ENCODE measurements around the gene TM2D3. TPM values are rescaled to one million over a fixed set of nuclear protein-coding genes. Genes with fewer than 3 reads are reported as not detected.

TM2D3 gene
- total RNA-seq, 1 donor from 2014 or later: 105 TPM

DNA sequence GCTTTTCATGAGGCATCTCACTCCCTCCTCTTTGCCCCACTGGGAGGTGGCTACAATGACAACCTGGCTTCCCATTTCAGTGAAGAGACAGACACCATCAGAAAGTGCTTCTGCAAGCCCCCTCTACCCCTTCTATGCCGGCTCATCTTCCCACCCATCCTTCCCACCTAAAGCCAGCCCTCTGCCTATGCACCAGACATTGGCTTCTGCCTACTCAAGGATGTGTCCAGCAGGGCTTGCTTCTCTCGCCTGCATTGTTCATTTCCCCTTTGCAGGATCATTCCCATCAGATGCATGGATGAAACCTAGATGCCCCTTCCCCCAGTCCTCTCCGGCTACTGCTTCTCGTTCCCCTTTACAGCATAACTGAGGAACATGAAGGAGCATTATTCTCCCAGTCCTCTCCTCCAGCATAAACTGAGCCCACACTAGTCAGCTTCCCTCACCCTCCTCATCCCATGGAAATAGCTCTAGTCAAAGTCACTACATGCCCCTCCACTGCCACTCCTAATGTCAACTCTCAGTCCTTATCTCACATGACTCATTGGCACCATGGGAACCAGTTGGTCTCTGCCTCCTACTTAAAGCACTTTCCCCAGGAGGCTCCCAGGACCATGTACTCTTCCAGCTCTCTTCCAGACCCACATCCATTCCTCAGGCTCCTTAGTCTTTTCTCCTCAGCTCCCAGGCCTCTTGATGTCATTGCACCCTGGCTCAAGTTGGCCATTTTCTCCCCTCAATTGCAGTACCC lies 47.9 kb downstream of the TM2D3 start:
- no peak for DNase-seq (ENCODE audit: low spot score in 2 of 2)
- TF ChIP-seq, protein P1, sequence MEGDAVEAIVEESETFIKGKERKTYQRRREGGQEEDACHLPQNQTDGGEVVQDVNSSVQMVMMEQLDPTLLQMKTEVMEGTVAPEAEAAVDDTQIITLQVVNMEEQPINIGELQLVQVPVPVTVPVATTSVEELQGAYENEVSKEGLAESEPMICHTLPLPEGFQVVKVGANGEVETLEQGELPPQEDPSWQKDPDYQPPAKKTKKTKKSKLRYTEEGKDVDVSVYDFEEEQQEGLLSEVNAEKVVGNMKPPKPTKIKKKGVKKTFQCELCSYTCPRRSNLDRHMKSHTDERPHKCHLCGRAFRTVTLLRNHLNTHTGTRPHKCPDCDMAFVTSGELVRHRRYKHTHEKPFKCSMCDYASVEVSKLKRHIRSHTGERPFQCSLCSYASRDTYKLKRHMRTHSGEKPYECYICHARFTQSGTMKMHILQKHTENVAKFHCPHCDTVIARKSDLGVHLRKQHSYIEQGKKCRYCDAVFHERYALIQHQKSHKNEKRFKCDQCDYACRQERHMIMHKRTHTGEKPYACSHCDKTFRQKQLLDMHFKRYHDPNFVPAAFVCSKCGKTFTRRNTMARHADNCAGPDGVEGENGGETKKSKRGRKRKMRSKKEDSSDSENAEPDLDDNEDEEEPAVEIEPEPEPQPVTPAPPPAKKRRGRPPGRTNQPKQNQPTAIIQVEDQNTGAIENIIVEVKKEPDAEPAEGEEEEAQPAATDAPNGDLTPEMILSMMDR (IDR thresholded peaks at IDR 0.05): no peak
- H3K27me3 ChIP-seq: no peaks in the 10 kb centered on the region
- H3K27ac ChIP-seq: no peak overlapping the region
- H3K4me3 ChIP-seq: no peak overlapping the region
- H3K4me1 ChIP-seq: no peaks in the 10 kb centered on the region
- H3K36me3 ChIP-seq: no peaks in the 10 kb centered on the region
- intact Hi-C loops (cut with DNase I): no loop called here
- H3K9me3 ChIP-seq: no peaks in the 10 kb centered on the region

DNA sequence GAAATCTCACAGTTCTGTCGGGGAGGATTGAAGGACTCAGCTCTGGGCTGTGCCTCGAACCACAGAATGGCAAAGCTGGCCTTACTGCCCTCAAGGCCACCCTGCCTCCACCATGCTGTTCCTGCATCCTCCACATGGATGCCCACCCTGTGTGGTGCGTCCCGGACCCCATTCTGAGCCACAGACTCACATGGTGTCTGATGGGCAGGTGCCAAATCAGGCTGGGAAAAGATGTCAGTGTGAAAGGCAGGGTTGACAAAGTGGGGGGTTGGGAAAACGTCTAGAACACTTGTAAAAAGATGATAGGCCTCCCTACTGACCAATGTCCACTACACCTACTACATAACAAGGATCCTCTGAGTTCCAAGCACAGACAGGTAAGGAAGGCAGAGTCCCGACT lies 49.4 kb downstream of the TM2D3 start:
- Histone ChIP-seq H3K4me1 (no peaks in the 10 kb centered on the region), H3K36me3 (no peaks in the 10 kb centered on the region), H3K27ac (no peak overlapping the region), H3K27me3 (no peaks in the 10 kb centered on the region), H3K9me3 (no peaks in the 10 kb centered on the region), H3K4me3 (no peak overlapping the region)
- no peak for DNase-seq (ENCODE audit: low spot score in 2 of 2)
- intact Hi-C loops (cut with DNase I): no loop called here
- TF ChIP-seq, protein P1 (IDR thresholded peaks at IDR 0.05): no peak

DNA sequence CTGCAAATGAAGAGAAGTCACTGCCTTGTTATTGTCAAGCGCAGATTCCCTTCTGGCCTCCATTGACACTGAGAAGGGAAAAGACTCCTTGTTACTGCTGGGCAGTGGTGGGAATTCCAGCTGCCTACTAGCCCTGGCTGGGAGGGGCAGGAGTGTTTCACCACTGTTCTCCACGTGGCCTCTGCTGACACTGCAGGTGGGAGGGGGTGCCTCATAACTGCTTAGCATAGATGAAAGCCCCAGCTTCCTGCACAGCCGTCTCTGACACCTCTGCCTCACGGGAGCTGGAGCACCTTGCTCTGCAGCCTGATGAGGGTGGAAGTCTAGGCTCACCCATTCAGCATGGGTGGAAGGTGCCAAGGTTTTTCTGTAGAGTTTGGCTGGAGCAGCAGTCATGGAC lies 52.1 kb downstream of the TM2D3 start:
- intact Hi-C loops (cut with DNase I): no loop called here

DNA sequence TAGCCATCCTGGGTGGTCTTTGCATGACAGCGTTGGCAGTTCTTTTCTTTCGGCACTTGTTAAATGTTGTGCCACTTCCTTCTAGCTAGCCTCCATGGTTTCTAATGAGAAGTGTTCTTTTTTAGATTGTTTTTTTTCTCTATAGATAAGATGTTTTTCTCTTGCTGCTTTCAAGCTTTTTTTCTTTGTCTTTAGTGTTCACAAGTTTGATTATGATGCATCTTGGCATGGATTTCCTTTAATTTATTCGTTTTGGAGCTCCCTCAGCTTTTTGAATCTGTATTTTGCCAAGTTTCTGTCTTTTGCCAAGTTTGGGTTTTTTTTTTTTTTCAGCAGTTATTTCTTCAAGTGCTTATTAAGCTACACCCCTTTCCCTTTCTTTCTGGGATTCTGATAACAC lies 53.1 kb downstream of the TM2D3 start:
- intact Hi-C loops (cut with DNase I): no loop called here
- H3K4me1 ChIP-seq: no peaks in the 10 kb centered on the region

More for the DNA sequence above, 52.1 kb downstream of the TM2D3 start:
- Histone ChIP-seq H3K36me3 (no peaks in the 10 kb centered on the region), H3K4me1 (no peaks in the 10 kb centered on the region), H3K27ac (no peak overlapping the region), H3K27me3 (no peaks in the 10 kb centered on the region), H3K9me3 (no peaks in the 10 kb centered on the region), H3K4me3 (no peak overlapping the region)
- TF ChIP-seq, protein P1 (IDR thresholded peaks at IDR 0.05): no peak
- DNase-seq (ENCODE audit: low spot score in 2 of 2): no peak

DNA sequence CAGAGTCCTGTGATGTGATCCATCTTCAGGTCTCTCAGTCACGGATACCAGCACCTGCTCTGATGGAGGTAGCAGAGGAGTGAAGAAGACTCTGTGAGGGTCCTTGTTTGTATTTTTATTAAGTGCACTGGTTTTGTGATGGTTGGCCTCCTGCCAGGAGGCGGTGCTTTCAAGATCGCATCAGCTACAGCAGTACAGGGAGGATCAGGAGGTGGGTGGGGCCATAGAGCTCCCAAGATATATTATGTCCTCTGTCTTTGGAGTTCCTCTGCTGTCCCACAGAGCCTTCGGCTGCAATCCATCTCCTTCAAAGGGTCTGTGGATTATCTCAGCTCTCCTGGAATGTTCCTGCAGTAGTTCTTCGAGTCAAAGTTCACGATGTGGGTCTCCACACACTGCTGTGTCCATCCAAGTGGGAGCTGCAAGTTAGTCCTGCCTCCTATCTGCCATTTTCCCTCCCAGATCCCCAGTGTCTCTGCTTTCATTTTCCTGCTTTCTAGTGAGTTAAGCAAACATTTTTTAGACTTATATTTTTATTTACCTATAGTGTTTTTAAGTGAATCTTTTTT lies 54.7 kb downstream of the TM2D3 start:
- no peaks in the 10 kb centered on the region for H3K9me3 ChIP-seq
- no peaks in the 10 kb centered on the region for H3K27me3 ChIP-seq
- H3K36me3 ChIP-seq: no peaks in the 10 kb centered on the region
- TF ChIP-seq, protein P1 (IDR thresholded peaks at IDR 0.05): no peak
- no peaks in the 10 kb centered on the region for H3K4me1 ChIP-seq
- intact Hi-C loops (cut with DNase I): no loop called here
- H3K4me3 ChIP-seq: no peak overlapping the region
- no peak for DNase-seq (ENCODE audit: low spot score in 2 of 2)
- H3K27ac ChIP-seq: no peak overlapping the region

More for the DNA sequence above, 53.1 kb downstream of the TM2D3 start:
- DNase-seq (ENCODE audit: low spot score in 2 of 2): no peak
- TF ChIP-seq, protein P1 (IDR thresholded peaks at IDR 0.05): no peak
- Histone ChIP-seq H3K27ac (no peak overlapping the region), H3K4me3 (no peak overlapping the region), H3K27me3 (no peaks in the 10 kb centered on the region), H3K36me3 (no peaks in the 10 kb centered on the region), H3K9me3 (no peaks in the 10 kb centered on the region)

Measured in ascending aorta (tissue), 2 donors.